Endothelial cell (in vitro differentiated cells): Measurements from ENCODE around the gene ORM2. TPM values are rescaled to one million over a fixed set of nuclear protein-coding genes. Genes with fewer than 3 reads are reported as not detected.

ENCODE experiments used
- DNase-seq: peaks from one replicate; pipeline ENCODE4 v3.0.0; 2021; ENCODE audit warnings: low spot score
- H3K27ac Mint-ChIP-seq: one replicate; pipeline ENCODE4 v1.8.0; 2021; ENCODE audit warnings: mixed read lengths, inconsistent platforms; ENCODE audit not compliant: unreplicated experiment
- H3K27me3 Mint-ChIP-seq: one replicate; pipeline ENCODE4 v1.8.0; 2021; ENCODE audit warnings: mild to moderate bottlenecking, moderate library complexity, mixed read lengths, inconsistent platforms; ENCODE audit not compliant: unreplicated experiment
- H3K36me3 Mint-ChIP-seq: one replicate; pipeline ENCODE4 v1.8.0; 2021; ENCODE audit warnings: mild to moderate bottlenecking, low read depth, mixed read lengths, inconsistent platforms; ENCODE audit not compliant: unreplicated experiment
- H3K4me1 Mint-ChIP-seq: one replicate; pipeline ENCODE4 v1.8.0; 2021; ENCODE audit warnings: mild to moderate bottlenecking, mixed read lengths, inconsistent platforms; ENCODE audit not compliant: unreplicated experiment
- H3K4me3 Mint-ChIP-seq: one replicate; pipeline ENCODE4 v1.8.0; 2021; ENCODE audit warnings: mild to moderate bottlenecking, mixed read lengths, inconsistent platforms; ENCODE audit not compliant: unreplicated experiment
- H3K9me3 Mint-ChIP-seq: one replicate; pipeline ENCODE4 v1.8.0; 2021; ENCODE audit warnings: mixed read lengths, inconsistent platforms; ENCODE audit not compliant: unreplicated experiment
- CTCF ChIP-seq: fragments of 200-600 bp; sonication (generic); IDR thresholded peaks from one replicate; pipeline ENCODE4 v1.5.0; 2021; ENCODE audit warnings: antibody characterized with exemption; ENCODE audit not compliant: unreplicated experiment
- total RNA-seq: library from RNA; stranded (reverse); fragmentation: NEBNext Ultra II Directional; extraction: Animal tissue kit (Norgen Biotek cat#: 25700); gene quantifications from one replicate; pipeline ENCODE4 v1.2.1, GENCODE V29; 2021; ENCODE audit not compliant: unreplicated experiment

ORM2 gene
- total RNA-seq, 1 donor from 2014 or later = not detected

GRCh38 chr9:114294664-114295063 lies 35.0 kb upstream of the ORM2 start:
- Mint-ChIP-seq H3K27ac (no peak overlapping the region), H3K27me3 (peaks cover 1% of the 10 kb centered on the region), H3K4me3 (peak overlapping the region; percentile 80), H3K36me3 (peaks cover 58% of the 10 kb centered on the region), H3K9me3 (no peaks in the 10 kb centered on the region), H3K4me1 (no peaks in the 10 kb centered on the region)
- TF ChIP-seq CTCF = no peak
- no peak for DNase-seq

GRCh38 chr9:114296338-114296737 lies 33.3 kb upstream of the ORM2 start:
- TF ChIP-seq CTCF = no peak
- Mint-ChIP-seq H3K36me3 (peaks cover 57% of the 10 kb centered on the region), H3K4me1 (no peaks in the 10 kb centered on the region), H3K4me3 (no peak overlapping the region), H3K9me3 (no peaks in the 10 kb centered on the region), H3K27ac (no peak overlapping the region), H3K27me3 (peaks cover 1% of the 10 kb centered on the region)
- no peak for DNase-seq

- no peak for TF ChIP-seq CTCF
- no peaks in the 10 kb centered on the region for H3K4me1 Mint-ChIP-seq
- no peaks in the 10 kb centered on the region for H3K27me3 Mint-ChIP-seq
- no peak for DNase-seq
- peaks cover 36% of the 10 kb centered on the region for H3K36me3 Mint-ChIP-seq
- peak overlapping the region; percentile 59 for H3K4me3 Mint-ChIP-seq
- no peak overlapping the region for H3K27ac Mint-ChIP-seq
- no peaks in the 10 kb centered on the region for H3K9me3 Mint-ChIP-seq
Measured at GRCh38 chr9:114299286-114300152, 30.1 kb upstream of the ORM2 start.

- H3K9me3 Mint-ChIP-seq = no peaks in the 10 kb centered on the region
- H3K4me1 Mint-ChIP-seq = no peaks in the 10 kb centered on the region
- DNase-seq = no peak
- no peak overlapping the region for H3K27ac Mint-ChIP-seq
- H3K36me3 Mint-ChIP-seq = peaks cover 28% of the 10 kb centered on the region
- H3K27me3 Mint-ChIP-seq = no peaks in the 10 kb centered on the region
- no peak for TF ChIP-seq CTCF
- H3K4me3 Mint-ChIP-seq = peak overlapping the region; percentile 59
Measured at GRCh38 chr9:114300153-114300845, 29.4 kb upstream of the ORM2 start.
